Activated naive CD8-positive, alpha-beta T cell treated with anti-CD3 and anti-CD28 coated beads, Interleukin-2, amount 10 ng/mL, durations not matched to agents 7 days and 5 days (primary cell): Measurements from ENCODE around the gene FNBP1. TPM values are rescaled to one million over a fixed set of nuclear protein-coding genes. Genes with fewer than 3 reads are reported as not detected.
"Not testable (repeated sequence)": the region's sequence is repeated elsewhere in the genome, so short reads cannot be mapped to it uniquely, and the experiment has no call there.

ENCODE experiments used
- ATAC-seq: fragments of 150-1000 bp; cut with Tn5 transposase; one replicate; pipeline ENCODE4 v1.10.0; 2021; ENCODE audit warnings: low read depth, moderate library complexity
- POLR2A ChIA-PET: fragments of 350-600 bp; sonication (Branson Sonifier 250); formaldehyde crosslinking; loops from one replicate; lab custom pipeline; 2021; ENCODE audit warnings: antibody characterized with exemption; lab: Charles Lee
- DNase-seq: peaks from one replicate; pipeline ENCODE4 v3.0.0; 2021
- H3K27ac Mint-ChIP-seq: one replicate; pipeline ENCODE4 v1.8.0; 2022; ENCODE audit warnings: mild to moderate bottlenecking, mixed read lengths
- H3K27me3 Mint-ChIP-seq: one replicate; pipeline ENCODE4 v1.8.0; 2022; ENCODE audit warnings: mild to moderate bottlenecking, moderate library complexity, mixed read lengths
- H3K36me3 Mint-ChIP-seq: one replicate; pipeline ENCODE4 v1.8.0; 2021; ENCODE audit warnings: mild to moderate bottlenecking, mixed read lengths
- H3K4me1 Mint-ChIP-seq: one replicate; pipeline ENCODE4 v1.8.0; 2021; ENCODE audit warnings: mixed read lengths
- H3K4me3 Mint-ChIP-seq: one replicate; pipeline ENCODE4 v1.8.0; 2022; ENCODE audit warnings: mild to moderate bottlenecking, moderate library complexity, mixed read lengths
- H3K9me3 Mint-ChIP-seq: one replicate; pipeline ENCODE4 v1.8.0; 2021; ENCODE audit warnings: mixed read lengths
- total RNA-seq, 2 experiments: library from RNA; stranded (reverse); gene quantifications; one replicate each; pipeline ENCODE4 v1.2.3, GENCODE V29; 2021

FNBP1 gene
- total RNA-seq, 2 experiments from 2014 or later, result 191 to 194 TPM

DNA sequence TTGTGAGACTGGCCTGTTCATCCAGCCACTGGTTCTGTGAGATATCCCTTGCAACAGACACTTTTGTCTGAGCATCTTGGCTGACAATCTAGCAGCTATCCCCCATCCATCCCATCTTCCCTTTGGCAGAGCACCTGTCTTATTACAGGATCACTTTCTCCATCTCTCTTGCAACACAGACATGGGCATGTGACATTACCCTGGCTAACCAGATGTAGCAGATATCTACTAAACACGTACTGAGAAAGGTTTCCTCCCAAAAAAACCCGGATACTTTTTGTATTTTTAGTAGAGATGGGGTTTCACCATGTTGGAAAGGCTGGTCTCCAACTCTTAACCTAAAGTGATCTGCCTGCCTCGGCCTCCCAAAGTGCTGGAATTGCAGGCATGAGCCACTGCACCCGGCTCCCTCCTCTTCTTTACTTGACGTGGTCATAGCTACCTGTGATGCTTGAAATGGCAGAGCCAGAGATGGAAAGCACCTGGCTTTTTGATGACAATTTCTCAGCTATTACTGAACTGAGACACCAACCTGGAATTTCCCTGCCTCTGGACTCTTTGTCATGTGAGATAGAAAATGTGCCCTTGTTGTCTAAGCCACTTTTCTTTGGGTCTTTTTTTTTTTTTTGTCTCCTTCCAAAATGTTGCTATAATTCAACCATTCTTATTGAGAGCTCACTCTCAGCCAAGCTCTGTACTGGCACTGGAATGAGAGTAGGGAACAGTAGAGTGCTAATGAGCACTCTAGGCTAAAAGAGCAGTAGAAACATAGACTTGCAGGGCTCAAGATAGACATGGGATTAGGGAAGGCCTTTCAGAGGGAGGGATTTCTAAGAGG is 32.6 kb downstream of the FNBP1 start:
- H3K27ac Mint-ChIP-seq, result peak overlapping the region; percentile 54
- H3K27me3 Mint-ChIP-seq, result no peaks in the 10 kb centered on the region
- H3K9me3 Mint-ChIP-seq, result peaks cover 2% of the 10 kb centered on the region
- no peak for DNase-seq
- peak overlapping the region; percentile 11 for H3K4me3 Mint-ChIP-seq
- H3K4me1 Mint-ChIP-seq, result peaks cover 43% of the 10 kb centered on the region
- H3K36me3 Mint-ChIP-seq, result peaks cover 32% of the 10 kb centered on the region
- POLR2A ChIA-PET, result interaction anchor here (0.7 kb wide), 1 partner anchor 39 kb away, joined by 6 read pairs; no protein-coding TSS in a partner anchor
- ATAC-seq, result peak; percentile 23

DNA sequence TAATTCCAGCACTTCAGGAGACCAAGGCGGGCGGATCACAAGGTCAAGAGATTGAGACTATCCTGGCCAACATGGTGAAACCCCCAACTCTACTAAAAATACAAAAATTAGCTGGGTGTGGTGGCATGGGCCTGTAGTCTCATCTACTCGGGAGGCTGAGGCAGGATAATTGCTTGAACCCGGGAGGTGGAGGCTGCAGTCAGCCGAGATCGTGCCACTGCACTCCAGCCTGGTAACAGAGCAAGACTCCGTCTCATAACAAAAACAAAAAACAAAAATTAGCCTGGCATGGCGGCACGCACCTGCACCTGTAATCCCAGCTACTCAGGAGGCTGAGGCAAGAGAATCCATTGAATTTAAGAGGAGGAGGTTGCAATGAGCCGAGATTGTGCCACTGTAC is 33.4 kb downstream of the FNBP1 start:
- ATAC-seq, H3K9me3 Mint-ChIP-seq, H3K27me3 Mint-ChIP-seq, H3K27ac Mint-ChIP-seq, H3K4me3 Mint-ChIP-seq, DNase-seq, POLR2A ChIA-PET: not testable (repeated sequence)
- Mint-ChIP-seq H3K4me1 (peaks cover 43% of the 10 kb centered on the region), H3K36me3 (peaks cover 31% of the 10 kb centered on the region)

DNA sequence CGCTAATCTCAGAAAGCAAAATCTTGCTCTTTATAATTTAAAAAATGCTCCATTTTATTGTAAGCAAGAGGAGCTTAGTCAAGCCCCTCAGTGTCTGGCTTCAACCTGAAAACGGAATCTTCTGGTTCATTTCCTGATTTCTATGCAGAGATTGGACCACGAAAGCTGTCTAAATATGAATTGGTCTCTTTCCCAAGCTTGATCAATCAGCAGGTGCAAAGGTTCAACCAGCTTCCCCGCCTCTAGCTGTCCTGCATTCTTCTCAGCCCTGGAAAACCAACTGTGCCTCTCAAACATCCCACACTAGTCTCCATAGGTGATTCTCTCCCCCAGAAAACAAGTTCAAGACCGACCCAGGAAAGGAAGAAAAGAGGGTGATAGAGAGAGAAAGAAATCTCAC is 34.5 kb downstream of the FNBP1 start:
- Mint-ChIP-seq H3K27ac (peak overlapping the region; percentile 73), H3K36me3 (peaks cover 35% of the 10 kb centered on the region), H3K9me3 (peaks cover 2% of the 10 kb centered on the region), H3K4me3 (peak overlapping the region; percentile 7), H3K27me3 (no peaks in the 10 kb centered on the region), H3K4me1 (peaks cover 42% of the 10 kb centered on the region)
- ATAC-seq, result no peak
- POLR2A ChIA-PET, result interaction anchor here (1.2 kb wide), 1 partner anchor 34 kb away, joined by 3 read pairs; the partner anchor contains the start of gene FNBP1
- DNase-seq, result no peak

DNA sequence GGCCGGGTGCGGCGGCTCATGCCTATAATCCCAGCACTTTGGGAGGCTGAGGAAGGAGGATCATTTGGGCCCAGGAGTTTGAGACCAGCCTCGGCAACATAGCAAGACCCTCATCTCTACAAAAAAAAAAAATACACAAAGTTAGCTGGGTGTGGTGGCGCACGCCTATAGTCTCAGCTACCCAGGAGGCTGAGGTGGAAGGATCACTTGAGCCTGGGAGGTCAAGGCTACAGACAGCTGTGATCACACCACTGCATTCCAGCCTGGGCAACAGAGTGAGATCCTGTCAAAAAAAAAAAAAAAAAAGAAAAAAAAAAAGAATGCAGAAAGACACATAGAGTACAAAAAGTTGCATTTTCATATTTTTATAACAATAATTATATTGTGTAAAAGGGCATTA is 36.0 kb downstream of the FNBP1 start:
- H3K36me3 Mint-ChIP-seq, result peaks cover 32% of the 10 kb centered on the region
- POLR2A ChIA-PET, H3K27me3 Mint-ChIP-seq, DNase-seq, H3K9me3 Mint-ChIP-seq, ATAC-seq, H3K4me3 Mint-ChIP-seq: not testable (repeated sequence)
- H3K4me1 Mint-ChIP-seq, result peaks cover 40% of the 10 kb centered on the region
- H3K27ac Mint-ChIP-seq, result peak overlapping the region; percentile 46

DNA sequence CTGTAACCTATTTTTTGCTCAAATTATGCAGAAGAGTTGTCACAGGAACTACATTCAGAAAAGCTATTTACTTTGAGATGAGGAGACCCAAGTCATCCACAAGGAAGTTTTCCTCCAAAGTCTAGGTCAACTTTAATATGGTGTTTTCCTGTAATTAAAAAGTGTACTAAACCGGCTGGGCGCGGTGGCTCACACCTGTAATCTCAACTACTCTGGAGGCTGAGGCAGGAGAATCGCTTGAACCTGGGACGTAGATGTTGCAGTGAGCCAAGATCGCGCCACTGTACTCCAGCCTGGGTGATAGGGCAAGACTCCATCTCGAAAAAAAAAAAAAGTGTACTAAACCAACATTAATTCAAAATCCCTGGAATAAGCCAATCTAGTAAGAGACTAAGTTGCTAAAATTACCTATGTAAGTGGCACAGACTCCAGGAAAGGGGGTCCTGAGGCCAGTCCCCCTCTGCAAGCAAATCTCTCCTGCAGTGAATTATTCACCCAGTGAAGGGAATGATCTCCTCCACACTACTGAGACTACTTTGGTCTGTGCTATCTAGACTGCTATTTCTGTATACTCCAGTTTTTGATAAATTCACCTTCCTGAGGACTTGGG is 38.9 kb downstream of the FNBP1 start:
- ATAC-seq (no peak), DNase-seq (no peak)
- H3K4me1 Mint-ChIP-seq, result peaks cover 40% of the 10 kb centered on the region
- no peaks in the 10 kb centered on the region for H3K27me3 Mint-ChIP-seq
- peaks cover 38% of the 10 kb centered on the region for H3K36me3 Mint-ChIP-seq
- POLR2A ChIA-PET, result interaction anchor here (0.5 to 0.6 kb wide), 2 partner anchors 27 to 53 kb away, joined by 3 to 5 read pairs; no protein-coding TSS in a partner anchor
- no peak overlapping the region for H3K27ac Mint-ChIP-seq
- H3K9me3 Mint-ChIP-seq, result no peaks in the 10 kb centered on the region
- H3K4me3 Mint-ChIP-seq, result no peak overlapping the region

DNA sequence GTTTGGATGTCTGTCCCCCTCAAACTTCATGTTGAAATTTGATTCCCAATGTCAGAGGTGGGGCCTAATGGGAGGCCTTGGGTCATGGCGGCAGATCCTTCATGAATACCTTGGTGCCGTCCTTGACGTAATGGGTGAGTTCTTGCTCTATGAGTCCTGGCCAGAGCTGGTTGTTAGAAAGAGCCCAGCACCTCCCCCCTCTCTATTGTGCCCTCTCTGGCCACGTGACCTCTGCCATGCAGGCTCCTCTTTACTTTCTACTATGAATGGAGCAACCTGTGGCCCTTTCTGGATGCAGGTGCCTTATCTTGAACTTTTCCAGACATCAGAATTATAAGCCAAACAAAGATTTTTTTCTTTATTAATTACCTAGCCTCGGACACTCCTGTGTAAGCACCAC is 40.7 kb downstream of the FNBP1 start:
- Mint-ChIP-seq H3K27ac (no peak overlapping the region), H3K9me3 (no peaks in the 10 kb centered on the region), H3K27me3 (no peaks in the 10 kb centered on the region), H3K36me3 (peaks cover 38% of the 10 kb centered on the region), H3K4me3 (no peak overlapping the region), H3K4me1 (peaks cover 35% of the 10 kb centered on the region)
- ATAC-seq (no peak), DNase-seq (no peak)
- POLR2A ChIA-PET, result no interaction called here

DNA sequence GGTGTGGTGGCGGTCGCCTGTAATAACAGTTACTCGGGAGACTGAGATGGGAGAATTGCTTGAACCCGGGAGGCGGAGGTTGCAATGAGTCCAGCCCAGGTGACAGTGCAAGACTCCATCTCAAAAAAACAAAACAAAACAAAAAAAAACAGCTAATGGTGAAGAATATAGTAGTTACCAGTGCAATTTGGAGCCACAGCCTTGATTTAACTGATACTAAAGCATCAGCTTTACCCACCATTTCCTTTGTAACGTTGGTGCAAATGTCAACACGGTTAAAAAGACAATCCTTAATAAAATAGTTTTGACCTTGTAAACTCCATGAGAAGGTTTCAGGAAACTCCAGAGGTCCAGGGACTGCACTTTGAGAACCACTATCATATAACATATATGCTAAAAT is 41.8 kb downstream of the FNBP1 start:
- no peaks in the 10 kb centered on the region for H3K27me3 Mint-ChIP-seq
- H3K4me3 Mint-ChIP-seq, result no peak overlapping the region
- peaks cover 38% of the 10 kb centered on the region for H3K4me1 Mint-ChIP-seq
- DNase-seq, result no peak
- peaks cover 34% of the 10 kb centered on the region for H3K36me3 Mint-ChIP-seq
- ATAC-seq, result no peak
- no peaks in the 10 kb centered on the region for H3K9me3 Mint-ChIP-seq
- POLR2A ChIA-PET, result no interaction called here
- no peak overlapping the region for H3K27ac Mint-ChIP-seq

DNA sequence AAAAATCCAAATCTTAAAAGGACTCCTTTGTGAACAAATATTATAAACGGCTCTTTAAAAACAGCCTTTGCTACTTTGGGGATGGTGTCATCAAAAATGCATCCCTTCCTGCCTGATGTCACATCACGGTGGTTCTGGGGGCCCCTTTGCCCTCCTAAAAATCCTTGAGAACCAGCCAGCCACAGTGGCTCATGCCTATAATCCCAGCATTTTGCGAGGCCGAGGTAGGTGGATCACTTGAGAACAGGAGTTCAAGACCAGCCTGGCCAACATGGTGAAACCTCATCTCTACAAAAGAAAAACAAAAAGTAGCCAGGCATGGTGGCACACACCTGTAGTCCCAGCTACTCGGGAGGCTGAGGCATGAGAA is 43.9 kb downstream of the FNBP1 start:
- no peaks in the 10 kb centered on the region for H3K9me3 Mint-ChIP-seq
- ATAC-seq (no peak), DNase-seq (no peak)
- POLR2A ChIA-PET, result interaction anchor here (0.8 kb wide), 1 partner anchor 45 kb away, joined by 4 read pairs; no protein-coding TSS in a partner anchor
- H3K4me3 Mint-ChIP-seq, result no peak overlapping the region
- peaks cover 41% of the 10 kb centered on the region for H3K36me3 Mint-ChIP-seq
- peak overlapping the region; percentile 48 for H3K27ac Mint-ChIP-seq
- peaks cover 51% of the 10 kb centered on the region for H3K4me1 Mint-ChIP-seq
- H3K27me3 Mint-ChIP-seq, result no peaks in the 10 kb centered on the region

DNA sequence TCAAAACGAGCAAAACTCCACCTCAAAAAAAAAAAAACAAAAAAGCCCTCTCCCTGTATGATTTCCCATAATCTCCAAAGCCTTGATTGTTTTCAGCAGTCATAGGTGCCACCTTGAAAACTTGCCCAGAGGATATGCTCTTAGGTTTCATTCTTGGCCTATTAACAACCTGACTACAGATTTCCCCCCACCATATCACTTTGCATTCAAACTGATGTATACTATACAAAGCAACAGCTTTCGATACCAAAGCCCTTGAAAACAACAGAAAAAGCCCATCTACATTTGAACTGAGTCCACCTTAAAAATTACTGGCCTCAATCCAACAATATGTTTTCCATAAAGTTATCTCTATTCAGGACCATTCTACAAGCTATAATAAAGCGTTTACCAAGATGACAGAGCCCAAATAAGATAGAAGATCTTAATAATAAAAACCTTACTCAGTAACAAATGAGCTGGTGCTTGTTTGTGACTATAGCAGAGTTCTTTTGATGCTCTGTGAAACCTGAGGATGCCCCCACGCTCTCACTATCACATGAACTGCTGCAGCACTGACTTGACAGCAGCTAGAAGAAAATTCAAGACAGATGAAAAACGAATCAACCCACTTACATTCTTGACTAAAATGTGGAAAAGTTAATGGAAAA is 44.4 kb downstream of the FNBP1 start:
- Mint-ChIP-seq H3K27ac (peak overlapping the region; percentile 70), H3K9me3 (no peaks in the 10 kb centered on the region), H3K27me3 (no peaks in the 10 kb centered on the region), H3K4me3 (no peak overlapping the region), H3K4me1 (peaks cover 54% of the 10 kb centered on the region), H3K36me3 (peaks cover 43% of the 10 kb centered on the region)
- DNase-seq, result no peak
- POLR2A ChIA-PET, result interaction anchor here (0.8 kb wide), 1 partner anchor 46 kb away, joined by 4 read pairs; no protein-coding TSS in a partner anchor
- no peak for ATAC-seq

DNA sequence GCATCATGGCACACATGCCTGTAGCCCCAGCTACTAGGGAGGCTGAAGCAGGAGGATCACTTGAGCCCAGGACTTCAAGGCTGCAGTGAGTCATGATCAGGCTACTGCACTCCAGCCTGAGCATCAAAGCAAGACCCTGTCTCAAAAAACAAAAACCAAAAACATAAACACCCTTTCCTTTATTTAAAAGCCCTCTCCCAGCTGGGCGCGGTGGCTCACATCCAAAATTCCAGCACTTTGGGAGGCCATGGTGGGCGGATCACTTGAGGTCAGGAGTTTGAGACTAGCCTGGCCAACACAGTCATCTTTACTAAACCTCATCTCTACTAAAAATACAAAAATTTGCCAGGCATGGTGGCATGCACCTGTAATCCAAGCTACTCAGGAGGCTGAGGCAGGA is 45.3 kb downstream of the FNBP1 start:
- H3K27ac Mint-ChIP-seq, DNase-seq, POLR2A ChIA-PET, H3K4me3 Mint-ChIP-seq, ATAC-seq, H3K27me3 Mint-ChIP-seq, H3K9me3 Mint-ChIP-seq: not testable (repeated sequence)
- peaks cover 39% of the 10 kb centered on the region for H3K36me3 Mint-ChIP-seq
- H3K4me1 Mint-ChIP-seq, result peaks cover 53% of the 10 kb centered on the region

DNA sequence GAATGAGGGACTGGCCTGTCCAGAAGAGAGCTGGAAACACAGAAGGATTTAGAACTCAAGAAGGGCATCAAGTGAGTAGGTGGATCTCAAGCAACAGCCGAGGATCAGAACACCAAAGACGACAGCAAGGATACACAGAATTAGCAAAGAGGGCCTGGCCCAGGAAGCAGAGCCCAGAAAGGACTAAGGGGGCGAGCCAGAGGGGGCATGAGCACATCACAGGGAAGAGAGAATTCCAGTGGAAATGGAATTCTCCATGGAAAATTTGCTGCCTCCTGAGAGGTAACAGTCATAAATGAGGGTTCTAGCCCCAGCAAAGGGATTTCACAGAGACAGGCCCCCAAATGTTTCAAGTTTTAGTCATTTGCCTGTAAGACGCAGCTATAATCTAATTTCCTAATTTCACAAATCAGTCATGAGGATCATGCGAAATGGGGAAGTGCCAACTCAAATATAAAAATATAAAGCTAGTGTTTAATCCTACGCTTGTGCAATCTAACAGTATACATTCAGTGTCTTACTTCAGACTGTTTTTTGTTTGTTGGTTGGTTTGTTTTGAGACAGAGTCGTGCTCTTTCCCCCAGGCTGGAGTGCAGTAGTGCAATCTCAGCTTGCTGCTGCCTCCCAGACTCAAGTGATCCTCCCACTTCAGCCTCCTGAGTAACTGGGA is 46.7 kb downstream of the FNBP1 start:
- H3K27ac Mint-ChIP-seq, result peak overlapping the region; percentile 88
- H3K4me1 Mint-ChIP-seq, result peaks cover 57% of the 10 kb centered on the region
- no peak for DNase-seq
- no peak for ATAC-seq
- no peaks in the 10 kb centered on the region for H3K9me3 Mint-ChIP-seq
- H3K36me3 Mint-ChIP-seq, result peaks cover 35% of the 10 kb centered on the region
- POLR2A ChIA-PET, result interaction anchor here (1.2 to 1.5 kb wide), 2 partner anchors 12 to 110 kb away, joined by 5 to 6 read pairs; no protein-coding TSS in a partner anchor
- no peaks in the 10 kb centered on the region for H3K27me3 Mint-ChIP-seq
- peak overlapping the region; percentile 73 for H3K4me3 Mint-ChIP-seq

DNA sequence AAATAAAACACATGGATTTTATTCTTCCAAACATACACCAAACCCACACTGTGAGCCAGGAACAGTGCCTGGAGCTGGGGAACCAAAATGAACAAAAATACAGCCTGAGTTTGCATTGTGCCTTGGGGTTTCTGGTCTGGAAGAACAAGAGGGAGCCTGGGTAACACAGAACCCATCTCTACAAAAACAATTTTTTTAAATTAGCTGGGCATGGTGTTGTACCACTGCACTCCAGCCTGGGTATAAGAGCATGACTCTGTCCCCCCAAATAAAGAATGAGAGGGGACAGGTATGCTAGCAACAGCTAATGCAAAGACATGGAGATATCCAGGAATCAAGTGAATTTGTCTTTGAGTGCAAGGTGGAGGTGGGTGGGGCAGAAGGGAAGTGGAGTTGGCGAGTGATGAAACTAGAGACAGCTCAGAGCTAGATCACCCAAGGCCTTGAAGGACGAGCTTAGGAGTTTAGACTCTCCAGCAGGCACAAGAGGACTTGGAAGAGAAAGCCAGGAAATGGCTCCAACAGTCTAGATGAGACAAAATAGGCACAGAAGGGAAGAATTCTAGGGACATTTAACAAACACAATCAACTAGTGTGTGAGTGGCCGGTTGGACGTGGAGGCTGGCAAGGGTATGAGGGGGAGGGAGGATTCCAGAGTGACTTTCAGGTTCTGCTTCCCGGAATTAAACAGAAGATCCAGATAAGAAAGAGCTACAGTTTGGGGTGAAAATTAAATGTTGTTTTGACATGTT is 47.4 kb downstream of the FNBP1 start:
- peak overlapping the region; percentile 73 for H3K4me3 Mint-ChIP-seq
- peaks cover 35% of the 10 kb centered on the region for H3K36me3 Mint-ChIP-seq
- peak overlapping the region; percentile 88 for H3K27ac Mint-ChIP-seq
- peaks cover 58% of the 10 kb centered on the region for H3K4me1 Mint-ChIP-seq
- no peaks in the 10 kb centered on the region for H3K27me3 Mint-ChIP-seq
- POLR2A ChIA-PET, result interaction anchor here (1.1 to 1.5 kb wide), 3 partner anchors 11 to 109 kb away, joined by 3 to 6 read pairs (median 5); no protein-coding TSS in a partner anchor
- peak; percentile 57 for ATAC-seq
- no peak for DNase-seq
- no peaks in the 10 kb centered on the region for H3K9me3 Mint-ChIP-seq
